HG02943 (cell line): ENCODE data around the gene SLC12A3.
"Not testable (repeated sequence)": the region's sequence is repeated elsewhere in the genome, so short reads cannot be mapped to it uniquely, and the experiment has no call there.

Experiments
- ATAC-seq: cut with Tn5 transposase; IDR thresholded peaks from one replicate; pipeline ENCODE4 v1.9.1; 2021; ENCODE audit warnings: mild to moderate bottlenecking, low read depth, moderate library complexity; ENCODE audit not compliant: unreplicated experiment

SLC12A3 gene

GRCh38 chr16:56915336-56916119 is 50.5 kb downstream of the SLC12A3 start:
- ATAC-seq = no peak

- peak; percentile 57 for ATAC-seq
These were observed 51.8 kb downstream of the SLC12A3 start for GRCh38 chr16:56916571-56917403.

- no peak for ATAC-seq
These were observed 53.5 kb downstream of the SLC12A3 start for GRCh38 chr16:56918467-56919012.

- no peak for ATAC-seq
These were observed 54.2 kb downstream of the SLC12A3 start for GRCh38 chr16:56919099-56919800.

- no peak for ATAC-seq
These were observed 56.6 kb downstream of the SLC12A3 start for GRCh38 chr16:56921571-56921970.

DNA sequence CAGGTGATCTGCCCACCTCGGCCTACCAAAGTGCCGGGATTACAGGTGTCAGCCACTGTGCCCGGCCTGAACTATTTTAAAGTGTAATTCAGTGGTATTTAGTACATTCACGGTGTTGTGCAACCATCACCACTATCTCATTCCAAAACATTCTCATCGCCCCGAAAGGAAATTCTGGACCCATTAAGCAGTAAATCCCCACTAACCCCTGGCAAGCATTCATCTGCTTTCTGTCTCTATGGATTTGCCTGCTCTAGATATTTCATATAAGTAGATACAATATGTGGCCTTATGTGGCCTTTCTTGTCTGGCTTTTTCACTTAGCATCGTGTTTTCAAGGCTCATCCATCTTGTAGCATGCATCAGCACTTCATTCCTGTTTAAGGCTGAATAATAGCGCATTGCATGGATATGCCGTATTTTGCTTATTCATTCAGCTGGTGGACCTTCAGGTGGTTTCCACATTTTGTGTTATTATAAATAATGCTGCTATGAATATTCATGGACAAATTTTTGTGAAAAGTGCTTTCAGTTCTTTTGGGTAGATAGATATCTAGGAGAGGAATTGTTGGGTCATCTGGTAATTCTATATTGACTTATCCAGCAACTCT is 58.6 kb downstream of the SLC12A3 start:
- no peak for ATAC-seq

DNA sequence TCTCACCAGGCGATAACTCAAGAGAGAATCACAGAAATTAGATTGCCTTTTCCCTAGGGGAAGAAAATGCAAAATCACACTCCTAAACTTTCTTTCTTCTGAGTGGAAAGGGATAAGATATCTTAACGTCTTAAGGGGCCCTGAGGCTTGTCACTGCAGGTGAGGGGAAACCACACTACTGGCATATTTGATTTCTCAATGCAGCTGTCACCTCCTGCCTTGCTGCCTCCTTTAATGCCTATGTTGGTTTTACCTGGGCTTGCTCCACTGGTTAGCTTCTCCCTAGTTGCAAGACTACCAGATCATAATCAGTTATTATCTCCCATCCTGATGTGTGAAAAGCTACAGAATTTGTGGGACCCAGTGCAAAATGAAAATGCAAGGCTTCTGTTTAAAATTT is 62.5 kb downstream of the SLC12A3 start:
- no peak for ATAC-seq

DNA sequence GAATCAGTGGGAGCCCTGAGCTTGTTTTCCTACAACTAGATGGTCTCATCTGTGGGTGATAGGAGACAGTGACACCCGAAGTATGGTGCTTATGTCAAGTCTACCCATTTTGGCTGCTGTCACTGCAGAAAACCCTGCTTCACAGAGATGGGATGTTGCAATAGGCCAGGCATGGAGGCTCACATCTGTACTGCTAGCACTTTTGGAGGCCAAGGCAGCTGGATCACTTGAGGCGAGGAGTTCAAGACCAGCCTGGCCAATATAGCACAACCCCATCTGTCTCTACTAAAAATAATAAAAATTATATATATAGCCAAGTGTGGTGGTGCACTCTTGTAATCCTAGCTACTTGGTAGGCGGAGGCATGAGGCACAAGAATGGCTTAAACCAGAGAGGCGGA is 64.6 kb downstream of the SLC12A3 start:
- ATAC-seq = no peak

GRCh38 chr16:56930486-56931270 is 65.7 kb downstream of the SLC12A3 start:
- ATAC-seq = no peak

DNA sequence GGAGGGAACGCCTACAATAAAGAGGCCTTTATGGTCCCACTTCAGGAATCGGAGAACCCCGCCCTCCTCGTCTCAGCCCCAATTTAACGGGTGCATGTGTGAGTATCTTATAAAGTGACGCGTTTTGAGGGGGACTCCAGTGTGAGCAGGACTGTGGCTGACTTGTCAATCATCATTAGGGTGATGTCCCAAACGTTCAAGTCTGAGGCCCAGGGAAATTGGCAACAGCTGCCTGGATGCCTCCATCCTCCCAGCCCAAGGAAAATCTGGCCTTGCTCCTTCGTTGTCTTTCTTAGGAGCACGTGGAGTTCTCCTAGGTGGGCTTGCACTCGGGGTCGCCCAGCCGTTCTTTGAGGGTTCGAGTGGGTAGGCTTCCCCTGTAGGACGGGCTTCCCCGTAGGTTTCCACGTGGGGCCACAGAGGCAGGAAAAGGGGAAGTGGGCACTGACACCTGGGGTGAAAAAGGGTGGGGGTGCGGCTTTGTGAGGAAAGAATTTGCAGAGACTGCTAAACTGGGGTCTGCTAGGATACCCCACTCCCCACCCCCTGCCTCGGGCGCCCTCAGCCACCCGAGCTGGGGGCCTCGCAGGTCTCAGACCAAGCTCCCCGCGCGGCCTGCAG is 66.4 kb downstream of the SLC12A3 start:
- ATAC-seq = peak; percentile 35

GRCh38 chr16:56931892-56932720 is 67.1 kb downstream of the SLC12A3 start, which contains the start of gene HERPUD1:
TSS of gene HERPUD1 (plus strand) at chr16:56932142. CDS start at chr16:56932245, 103 bp downstream.
- peak; percentile 83 for ATAC-seq

DNA sequence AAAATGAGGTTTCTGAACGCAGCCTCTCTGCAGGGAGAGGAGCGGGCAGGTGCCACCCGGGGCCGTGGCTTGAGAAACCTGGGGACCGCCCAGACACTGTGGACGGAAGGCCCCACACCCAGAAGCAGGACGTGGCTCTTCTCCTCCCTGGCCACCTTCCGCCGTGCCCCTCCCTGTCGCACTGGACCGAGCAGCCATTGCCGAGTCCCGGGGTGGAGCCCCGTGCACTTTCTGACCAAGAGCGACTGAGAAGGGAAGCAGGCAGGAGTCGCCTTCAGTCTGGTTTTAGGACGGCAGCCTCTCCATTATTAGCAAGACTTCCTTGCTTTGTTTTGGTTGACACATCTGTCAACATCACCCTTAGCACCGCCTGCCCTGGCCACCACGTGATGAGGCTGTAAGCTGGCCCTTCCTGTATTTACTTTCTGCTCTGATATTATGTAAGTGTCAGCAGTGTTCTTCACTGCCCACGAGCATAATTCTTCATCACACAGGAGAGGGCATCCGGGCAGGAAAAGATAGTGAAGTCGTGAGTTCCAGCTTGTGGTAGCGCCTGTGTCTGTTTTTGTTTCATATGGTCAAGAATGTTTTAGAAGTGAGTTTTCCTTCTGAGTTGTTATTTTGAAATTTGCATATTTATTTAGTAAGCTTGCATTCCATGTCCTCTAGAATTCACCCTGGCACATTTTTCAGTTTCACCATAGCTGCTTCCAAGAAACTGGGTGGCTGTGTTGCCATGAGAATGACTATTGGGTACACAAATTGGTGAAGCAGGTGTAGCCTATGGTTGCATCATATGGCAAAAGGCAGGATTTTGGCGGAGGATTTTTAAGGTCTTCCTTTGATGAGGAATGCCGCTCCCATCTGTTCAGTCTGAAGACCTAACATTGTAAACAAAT is 68.0 kb downstream of the SLC12A3 start:
- ATAC-seq = no peak

GRCh38 chr16:56933828-56934598 is 69.0 kb downstream of the SLC12A3 start:
- no peak for ATAC-seq

DNA sequence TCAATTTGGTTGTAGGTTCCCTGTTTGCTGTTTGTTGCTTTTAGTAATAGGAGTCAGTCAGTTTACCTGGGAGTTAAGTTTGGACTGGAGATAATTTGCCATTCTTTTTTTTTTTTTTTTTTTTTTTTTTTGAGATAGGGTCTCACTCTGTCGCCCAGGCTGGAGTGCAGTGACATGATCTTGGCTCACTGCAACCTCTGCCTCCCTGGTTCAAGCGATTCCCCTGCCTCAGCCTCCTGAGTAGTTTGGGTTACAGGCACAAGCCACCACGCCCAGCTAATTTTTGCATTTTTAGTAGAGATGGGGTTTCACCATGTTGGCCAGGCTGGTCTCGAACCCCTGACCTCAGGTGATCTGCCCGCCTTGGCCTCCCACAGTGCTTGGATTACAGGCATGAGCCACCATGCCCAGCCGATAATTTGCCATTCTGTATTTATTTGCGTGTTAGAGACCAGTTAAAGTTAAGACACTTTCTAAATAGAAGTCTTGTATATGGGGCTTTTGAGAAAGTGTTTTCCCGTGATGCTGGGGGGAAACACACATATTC is 69.7 kb downstream of the SLC12A3 start:
- ATAC-seq = not testable (repeated sequence)

- ATAC-seq = no peak
These were observed 70.2 kb downstream of the SLC12A3 start for GRCh38 chr16:56935201-56935600.

- no peak for ATAC-seq
These were observed 71.5 kb downstream of the SLC12A3 start for GRCh38 chr16:56936491-56936890.
